HepG2 (cell line): ENCODE data around the gene GRIK1. TPM values are rescaled to one million over a fixed set of nuclear protein-coding genes. Genes with fewer than 3 reads are reported as not detected.

Experiments used
- ATAC-seq: fragments of 200-7000 bp; cut with Tn5 transposase; 3 replicates; pipeline ENCODE4 v1.9.1; 2020; ENCODE audit warnings: mild to moderate bottlenecking, moderate library complexity
- BruUV-seq: library from RNA; stranded (reverse); fragments of 400-500 nt; replicated peaks from 2 replicates; lab custom pipeline; 2021; lab: Mats Ljungman, UMichigan
- CTCF ChIA-PET: fragments of 300-600 bp; formaldehyde crosslinking; extraction: SDS; loops from one replicate; lab custom pipeline; 2021; ENCODE audit warnings: low total read pairs, inconsistent platforms, low intra/inter-chr PET ratio; lab: Yijun Ruan, JAX
- POLR2A ChIA-PET: fragments of 350-600 bp; sonication (Branson Sonifier 250); formaldehyde crosslinking; loops from one replicate; lab custom pipeline; 2020; ENCODE audit warnings: antibody characterized with exemption, inconsistent platforms; lab: Yijun Ruan, JAX
- DNase-seq: peaks from one replicate; pipeline ENCODE4 v3.0.0-alpha.2; 2015; ENCODE audit warnings: low spot score
- FAIRE-seq: peaks from 3 replicates; lab custom pipeline; 2011; peaks lifted over from hg19 to GRCh38; lab: Jason Lieb, UNC
- H2AFZ ChIP-seq: one replicate; pipeline ENCODE4 v1.6.1; 2011; ENCODE audit warnings: low read length, inconsistent platforms
- H3K27ac ChIP-seq: fragments of 300-600 bp; 3 replicates; pipeline ENCODE4 v1.8.0; 2011; ENCODE audit warnings: mixed run types, mild to moderate bottlenecking, mixed read lengths, low read length, inconsistent platforms; ENCODE audit not compliant: insufficient read depth; ENCODE audit errors: extremely low read length
- H3K27me3 ChIP-seq, 2 experiments: fragments of 200-600 bp in 1 of 2; 2 replicates in 1 of 2; 3 replicates in 1 of 2; pipeline versions ENCODE4 v1.6.0 to v1.8.0; 2011; ENCODE audit warnings: low read length in 2 of 2, mild to moderate bottlenecking in 2 of 2, moderate library complexity in 2 of 2, inconsistent platforms in 1 of 2; ENCODE audit not compliant: insufficient read depth in 2 of 2, control insufficient read depth in 1 of 2
- H3K36me3 ChIP-seq, 2 experiments: fragments of 200-600 bp in 1 of 2; replicated peaks in 1 of 2; 2 replicates in 1 of 2; 3 replicates in 1 of 2; pipeline versions ENCODE4 v1.5.1 to v1.8.0; 2011; ENCODE audit warnings: low read length in 2 of 2, inconsistent platforms in 1 of 2; ENCODE audit not compliant: insufficient read depth in 2 of 2, control insufficient read depth in 1 of 2
- H3K4me1 ChIP-seq: 2 replicates; pipeline ENCODE4 v1.5.1; 2012; ENCODE audit warnings: low read length, inconsistent platforms; ENCODE audit not compliant: insufficient read depth
- H3K4me2 ChIP-seq: 2 replicates; pipeline ENCODE4 v1.6.0; 2011; ENCODE audit warnings: low read depth, low read length, inconsistent platforms
- H3K4me3 ChIP-seq, 3 experiments: fragments of 200-600 bp in 1 of 3; sonication (generic), shearing (Covaris generic) in 1 of 3; replicated peaks in 1 of 3; 2 replicates each; pipeline ENCODE4 v1.5.1; 2011 to 2016; ENCODE audit warnings: low read length in 3 of 3, inconsistent platforms in 2 of 3, low read depth in 2 of 3, mild to moderate bottlenecking in 2 of 3, control low read depth in 1 of 3, mixed read lengths in 1 of 3; ENCODE audit not compliant: insufficient read depth in 1 of 3
- H3K79me2 ChIP-seq: one replicate; pipeline ENCODE4 v1.6.1; 2011; ENCODE audit warnings: low read length, inconsistent platforms; ENCODE audit not compliant: insufficient read depth
- H3K9ac ChIP-seq: 2 replicates; pipeline ENCODE4 v1.6.0; 2011; ENCODE audit warnings: mild to moderate bottlenecking, low read depth, low read length, inconsistent platforms; ENCODE audit not compliant: insufficient read depth
- H3K9me3 ChIP-seq: 2 replicates; pipeline ENCODE4 v1.5.1; 2012; ENCODE audit warnings: mild to moderate bottlenecking, low read length
- H4K20me1 ChIP-seq: 2 replicates; pipeline ENCODE4 v1.6.0; 2011; ENCODE audit warnings: inconsistent platforms, mild to moderate bottlenecking, low read length, moderate library complexity; ENCODE audit not compliant: insufficient read depth
- ELF1 ChIP-seq: sonication (generic); formaldehyde crosslinking; IDR thresholded peaks from 2 replicates; pipeline ENCODE4 v1.4.0; 2020; ENCODE audit warnings: missing genetic modification reagents
- EP300 ChIP-seq, 3 experiments: sonication (generic) in 1 of 3; formaldehyde crosslinking in 1 of 3; IDR thresholded peaks; 2 replicates each; pipeline versions ENCODE4 v1.5.1 to v1.6.1; 2011 to 2020; ENCODE audit warnings: low read depth in 2 of 3, low read length in 2 of 3, borderline replicate concordance in 1 of 3, improper control_type of control experiment in 1 of 3, mild to moderate bottlenecking in 1 of 3, missing genetic modification reagents in 1 of 3, moderate library complexity in 1 of 3
- ZNF674 ChIP-seq: sonication (generic); formaldehyde crosslinking; IDR thresholded peaks from 2 replicates; pipeline ENCODE4 v1.5.0; 2020; ENCODE audit warnings: low read depth, mild to moderate bottlenecking, missing genetic modification reagents
- WGBS: methylation state at CpG from one replicate; pipeline ENCODE4 v1.1.6; 2017; ENCODE audit warnings: low lambda C conversion rate; 5-methylcytosine and 5-hydroxymethylcytosine counted together
- in situ Hi-C: cut with HindIII; loops from 2 replicates; pipeline ENCODE4 v1.10.0; 2017; ENCODE audit warnings: low pct_unique_long_range_greater_than_20kb; ENCODE audit not compliant: extremely low pct_ligation_motif_present
- intact Hi-C: fragments of 100-400 bp; cut with micrococcal nuclease; formaldehyde crosslinking; loops from one replicate; pipeline ENCODE4 v1.10.0; 2022; ENCODE audit not compliant: unreplicated experiment
- polyA plus RNA-seq, 8 experiments: library from polyadenylated mRNA; depleted of rRNA in 3 of 8; stranded (reverse) in 7 of 8; unstranded in 1 of 8; fragments of >200 nt; fragmentation: Illumina TruSeq in 4 of 8; extraction: Trizol in 4 of 8; gene quantifications; 2 replicates each; pipeline versions ENCODE4 v1.2.1 to v1.2.3, GENCODE V29; 2011 to 2016; ENCODE audit warnings: low read depth in 4 of 8, missing spikeins in 1 of 8, mixed read lengths in 1 of 8; ENCODE audit not compliant: insufficient read depth in 1 of 8
- total RNA-seq, 5 experiments: library from RNA; depleted of rRNA; stranded (reverse); fragments of >200 nt; fragmentation: Illumina TruSeq; extraction: Trizol; gene quantifications; 2 replicates each; pipeline ENCODE4 v1.2.3, GENCODE V29; 2016; ENCODE audit warnings: low read depth in 1 of 5

The GRIK1 gene
- total and polyA plus RNA-seq, 2 of the 13 experiments (the other 11 are each of a cell fraction or from before 2014, with no cell fraction given), result not detected

GRCh38 chr21:29638761-29639327, 301.0 kb downstream of the GRIK1 start:
- DNase-seq, result no peak
- CTCF ChIA-PET, result no interaction called here
- H3K9me3 ChIP-seq, result no peaks in the 10 kb centered on the region
- ATAC-seq, result no peak
- no peaks in the 10 kb centered on the region for H3K36me3 ChIP-seq
- WGBS, result 0% methylated on average over 2 of the region's 2 CpGs
- no peaks in the 10 kb centered on the region for H3K27me3 ChIP-seq
- no peak for FAIRE-seq
- no peaks in the 10 kb centered on the region for H3K4me1 ChIP-seq
- H3K27ac ChIP-seq, result no peak overlapping the region
- H2AFZ ChIP-seq, result no peak overlapping the region
- in situ Hi-C loops, result no loop called here
- no peak for TF ChIP-seq ELF1 (CRISPR knock-in tag)
- TF ChIP-seq, all 625 proteins: peak for 0
- Histone ChIP-seq H3K79me2 (no peaks in the 10 kb centered on the region), H3K9ac (no peak overlapping the region), H4K20me1 (no peaks in the 10 kb centered on the region), H3K4me3 (no peak overlapping the region), H3K4me2 (no peak overlapping the region)
- no TSS peak for BruUV-seq
- POLR2A ChIA-PET, result no interaction called here
- intact Hi-C loops, result no loop called here

- H3K4me1 ChIP-seq, result no peaks in the 10 kb centered on the region
- no peak overlapping the region for H3K4me2 ChIP-seq
- DNase-seq, result no peak
- H3K27ac ChIP-seq, result no peak overlapping the region
- ChIA-PET POLR2A (no interaction called here), CTCF (no interaction called here)
- no TSS peak for BruUV-seq
- no peaks in the 10 kb centered on the region for H3K9me3 ChIP-seq
- no peak overlapping the region for H3K4me3 ChIP-seq
- H3K9ac ChIP-seq, result no peak overlapping the region
- no peaks in the 10 kb centered on the region for H3K36me3 ChIP-seq
- intact Hi-C loops (no loop called here), in situ Hi-C loops (no loop called here)
- H2AFZ ChIP-seq, result no peak overlapping the region
- TF ChIP-seq ZNF674 (CRISPR knock-in tag) (no peak), EP300 (IDR thresholded peaks at IDR 0.05; ENCODE audit: low read depth in 2 of 2, low read length in 2 of 2) (no peak), EP300 (CRISPR knock-in tag; IDR thresholded peaks at IDR 0.05; ENCODE audit: borderline replicate concordance) (no peak)
- no peaks in the 10 kb centered on the region for H4K20me1 ChIP-seq
- 24% methylated on average over 7 of the region's 7 CpGs for WGBS
- no peak for ATAC-seq
- no peaks in the 10 kb centered on the region for H3K27me3 ChIP-seq
- no peaks in the 10 kb centered on the region for H3K79me2 ChIP-seq
- no peak for FAIRE-seq
These were observed 301.7 kb downstream of the GRIK1 start for GRCh38 chr21:29638138-29638537.
